Dermis microvascular lymphatic vessel endothelial cell (primary cell): ENCODE data around the gene TMEM59L. TPM values are rescaled to one million over a fixed set of nuclear protein-coding genes. Genes with fewer than 3 reads are reported as not detected.

Source experiments
- total RNA-seq: library from RNA; depleted of rRNA; stranded (reverse); fragments of >200 nt; gene quantifications from 2 replicates; pipeline ENCODE4 v1.2.1, GENCODE V29; 2014

Gene TMEM59L
- total RNA-seq, 1 donor from 2014 or later, result not detected

Other genes starting within 250 kb of the TMEM59L start
- gene GDF15, start 226.7 kb upstream of the TMEM59L start, total RNA-seq, result 74.8 and 238 TPM in 2 replicates
- gene LRRC25, start 215.2 kb upstream of the TMEM59L start, total RNA-seq, result not detected in 2 replicates
- gene SSBP4, start 193.5 kb upstream of the TMEM59L start, total RNA-seq, result 33.9 and 53.5 TPM in 2 replicates
- 38.1 and 57.3 TPM in 2 replicates for gene ISYNA1, start 174.7 kb upstream of the TMEM59L start, total RNA-seq
- gene ELL, start 90.8 kb upstream of the TMEM59L start, total RNA-seq, result 9.0 and 12.3 TPM in 2 replicates
- gene FKBP8, start 69.3 kb upstream of the TMEM59L start, total RNA-seq, result 141 and 206 TPM in 2 replicates
- gene KXD1, start 55.0 kb upstream of the TMEM59L start, total RNA-seq, result 54.6 and 70.2 TPM in 2 replicates
- gene UBA52, start 41.0 kb upstream of the TMEM59L start, total RNA-seq, result 733 and 1,015 TPM in 2 replicates
- gene REX1BD, start 24.1 kb upstream of the TMEM59L start, total RNA-seq, result 45.4 and 56.6 TPM in 2 replicates
- 0.13 TPM in 1 of 2 replicates, not detected in the other for gene CRLF1, start 6.1 kb upstream of the TMEM59L start, total RNA-seq
- 1.4 and 2.9 TPM in 2 replicates for gene KLHL26, start 24.2 kb downstream of the TMEM59L start, total RNA-seq
- 0.64 and 1.1 TPM in 2 replicates for gene CRTC1, start 70.8 kb downstream of the TMEM59L start, total RNA-seq
- not detected in 2 replicates for gene COMP, start 178.4 kb downstream of the TMEM59L start, total RNA-seq
- 40.2 and 58.9 TPM in 2 replicates for gene UPF1, start 219.1 kb downstream of the TMEM59L start, total RNA-seq